ENCODE data around the gene CCM2L.

Gene CCM2L

GRCh38 chr20:32010101-32010500, at the start of gene CCM2L:
Gene CCM2L, plus strand, starts transcription at chr20:32010438. Its CDS starts 17 bp downstream, at chr20:32010455.
- DNase-seq (ENCODE audit: low spot score): no peak

GRCh38 chr20:31962761-31963160, 47.5 kb upstream of the CCM2L start:
- no peak for DNase-seq (ENCODE audit: low spot score)

- DNase-seq (ENCODE audit: low spot score): no peak
These were observed 46.3 kb upstream of the CCM2L start for GRCh38 chr20:31963889-31964288.

- DNase-seq (ENCODE audit: low spot score): peak; percentile 21
These were observed 43.1 kb upstream of the CCM2L start for GRCh38 chr20:31966991-31967655.

DNA sequence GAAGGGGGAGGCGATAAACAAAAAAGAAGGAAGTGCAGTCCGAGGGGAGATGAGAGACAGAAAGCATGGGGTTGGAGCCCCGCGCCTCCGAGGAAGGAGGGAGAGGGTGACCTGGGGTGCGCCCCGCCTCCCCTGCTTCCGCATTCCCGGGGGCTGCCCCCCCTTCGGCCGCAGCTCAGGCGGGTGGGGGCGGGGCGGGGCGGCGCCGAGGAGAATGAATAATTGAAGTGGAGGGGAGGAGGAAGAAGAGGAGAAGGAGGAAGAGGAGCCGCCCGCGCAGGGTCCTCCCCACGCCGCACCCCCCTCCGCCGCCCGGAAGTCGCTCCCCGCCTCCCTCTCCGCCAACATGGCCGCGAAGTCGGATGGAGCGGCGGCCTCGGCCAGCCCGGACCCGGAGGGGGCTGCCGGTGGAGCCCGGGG, 42.4 kb upstream of the CCM2L start, which contains the start of gene XKR7:
TSS of gene XKR7 (plus strand) at position 322 of the 420 bp plus-strand sequence. CDS start at position 347, 25 bp downstream.
- peak; percentile 85 for DNase-seq (ENCODE audit: low spot score)

GRCh38 chr20:31968291-31969126, 41.7 kb upstream of the CCM2L start:
- peak; percentile 99 for DNase-seq (ENCODE audit: low spot score)

GRCh38 chr20:31969991-31970390, 40.2 kb upstream of the CCM2L start:
- no peak for DNase-seq (ENCODE audit: low spot score)

DNA sequence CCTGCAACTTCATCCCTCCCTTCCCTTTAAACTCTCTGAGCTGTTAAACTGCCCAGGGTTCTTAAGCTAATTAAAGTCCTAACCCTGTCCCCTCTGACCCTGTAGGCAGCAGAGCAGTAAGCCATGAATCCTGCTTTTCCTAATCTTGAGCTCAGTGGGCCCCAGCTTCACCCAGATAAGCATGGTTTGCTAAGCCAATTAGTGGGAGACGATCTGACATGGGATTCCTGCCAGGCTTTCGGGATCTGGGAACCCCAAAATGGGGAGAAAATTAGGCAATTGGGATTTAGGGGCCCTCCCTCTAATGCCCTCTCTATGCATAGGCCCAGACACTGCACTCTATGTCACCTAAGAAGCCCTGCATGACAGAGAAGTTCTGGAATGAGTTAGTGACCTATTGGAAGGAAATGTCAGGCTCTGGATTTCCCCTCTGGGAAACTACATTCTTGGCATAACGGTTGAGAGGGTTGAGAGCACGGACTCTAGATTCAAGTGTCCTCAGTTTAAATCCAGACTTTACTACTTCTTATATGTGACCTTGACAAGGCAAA, 37.7 kb upstream of the CCM2L start:
- no peak for DNase-seq (ENCODE audit: low spot score)

GRCh38 chr20:31974296-31974695, 35.9 kb upstream of the CCM2L start:
- no peak for DNase-seq (ENCODE audit: low spot score)

GRCh38 chr20:31974951-31975487, 35.2 kb upstream of the CCM2L start:
- DNase-seq (ENCODE audit: low spot score): peak; percentile 55

DNA sequence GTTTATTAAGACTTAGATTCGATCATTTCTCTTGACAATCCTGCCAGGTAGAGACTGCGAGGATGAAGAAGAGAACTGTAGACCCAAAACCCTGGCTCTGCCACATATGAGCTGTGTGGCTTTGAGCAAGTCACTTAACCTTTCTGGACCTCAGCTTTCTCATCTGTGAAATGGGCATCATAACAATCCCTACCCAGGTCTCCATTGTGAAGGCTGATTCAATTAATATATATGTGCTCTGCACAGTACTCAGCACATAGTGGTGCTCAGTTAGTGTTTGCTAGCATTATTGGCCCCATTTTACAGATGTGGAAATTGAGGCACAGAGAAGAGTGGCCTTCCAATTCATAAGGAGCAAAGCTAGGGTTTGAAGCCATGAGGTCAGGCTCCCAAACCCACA, 34.4 kb upstream of the CCM2L start:
- DNase-seq (ENCODE audit: low spot score): no peak

DNA sequence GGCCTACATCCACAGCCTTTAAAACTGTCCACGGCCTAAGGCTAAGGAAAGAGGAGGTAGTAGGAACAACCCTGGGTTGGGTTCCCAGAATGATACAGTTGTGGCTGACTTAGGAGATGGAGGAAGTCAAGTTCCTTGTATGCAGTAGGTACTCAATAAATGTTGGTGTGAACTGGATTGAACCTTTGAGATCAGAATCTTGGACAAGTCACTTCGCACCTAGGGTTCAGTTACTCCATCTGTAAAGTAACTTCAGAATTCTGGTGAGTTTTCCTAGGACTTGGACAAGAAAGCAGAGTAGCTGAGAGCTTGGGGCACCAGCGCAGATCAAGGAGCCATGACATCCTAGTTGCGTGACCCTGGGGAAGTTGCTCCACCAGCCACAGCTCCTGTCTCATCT, 33.2 kb upstream of the CCM2L start:
- DNase-seq (ENCODE audit: low spot score): no peak

- DNase-seq (ENCODE audit: low spot score): no peak
These were observed 30.4 kb upstream of the CCM2L start for GRCh38 chr20:31979713-31980426.

GRCh38 chr20:31981784-31982183, 28.5 kb upstream of the CCM2L start:
- DNase-seq (ENCODE audit: low spot score): no peak

DNA sequence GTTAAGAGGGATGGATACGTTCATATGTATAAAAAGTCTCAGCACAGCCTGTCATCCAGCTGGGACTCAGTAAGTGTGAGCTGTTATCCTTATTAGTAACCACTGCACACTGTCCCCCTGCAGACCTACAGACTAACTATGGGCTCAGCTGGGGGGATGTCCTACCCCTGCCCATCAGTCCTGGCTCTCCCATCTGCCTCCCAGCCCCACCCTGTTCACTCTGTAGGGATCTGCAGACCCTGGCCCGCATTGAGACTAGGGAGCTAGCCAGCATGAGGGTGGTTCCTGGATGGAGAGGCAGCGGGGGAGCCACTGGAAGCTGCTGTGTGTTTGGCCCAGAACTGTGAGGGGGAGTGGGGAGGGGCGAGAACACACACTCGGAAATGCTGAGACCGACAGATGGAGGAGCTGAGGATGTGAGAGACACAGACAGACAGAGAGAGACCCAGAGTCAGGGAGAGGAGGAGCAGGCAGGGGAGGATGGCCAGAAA, 25.2 kb upstream of the CCM2L start:
- DNase-seq (ENCODE audit: low spot score): no peak

- no peak for DNase-seq (ENCODE audit: low spot score)
These were observed 22.5 kb upstream of the CCM2L start for GRCh38 chr20:31987744-31988143.

- no peak for DNase-seq (ENCODE audit: low spot score)
These were observed 21.7 kb upstream of the CCM2L start for GRCh38 chr20:31988430-31989015.

GRCh38 chr20:31989030-31989645, 21.1 kb upstream of the CCM2L start:
- DNase-seq (ENCODE audit: low spot score): no peak

- no peak for DNase-seq (ENCODE audit: low spot score)
These were observed 19.4 kb upstream of the CCM2L start for GRCh38 chr20:31990641-31991338.

DNA sequence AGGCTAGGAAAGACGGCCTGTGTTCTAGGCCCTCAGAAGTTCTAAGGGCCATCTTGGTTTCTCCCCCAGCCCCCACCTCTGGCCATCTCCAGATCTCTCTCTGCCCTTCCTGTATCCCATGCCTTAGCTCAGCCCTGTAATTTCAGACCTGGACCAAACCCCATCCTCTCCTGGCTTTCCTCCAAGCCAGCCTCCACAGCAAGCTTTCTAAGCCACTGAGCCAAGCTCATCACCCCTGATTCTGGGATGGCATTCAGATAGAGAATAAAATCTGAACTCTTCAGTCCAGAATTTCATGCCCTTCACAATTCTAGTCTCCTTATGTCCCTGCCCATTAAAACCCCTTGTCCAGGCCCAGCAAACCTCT, 18.9 kb upstream of the CCM2L start:
- no peak for DNase-seq (ENCODE audit: low spot score)
